Measurements from ENCODE around the gene SLC47A1. TPM values are rescaled to one million over a fixed set of nuclear protein-coding genes. Genes with fewer than 3 reads are reported as not detected.
"Not testable (repeated sequence)": the region's sequence is repeated elsewhere in the genome, so short reads cannot be mapped to it uniquely, and the experiment has no call there.

The SLC47A1 gene
- total RNA-seq, 4 donors from 2014 or later: 0.72 to 2.2 (median 1.4) TPM; not detected in 1

DNA sequence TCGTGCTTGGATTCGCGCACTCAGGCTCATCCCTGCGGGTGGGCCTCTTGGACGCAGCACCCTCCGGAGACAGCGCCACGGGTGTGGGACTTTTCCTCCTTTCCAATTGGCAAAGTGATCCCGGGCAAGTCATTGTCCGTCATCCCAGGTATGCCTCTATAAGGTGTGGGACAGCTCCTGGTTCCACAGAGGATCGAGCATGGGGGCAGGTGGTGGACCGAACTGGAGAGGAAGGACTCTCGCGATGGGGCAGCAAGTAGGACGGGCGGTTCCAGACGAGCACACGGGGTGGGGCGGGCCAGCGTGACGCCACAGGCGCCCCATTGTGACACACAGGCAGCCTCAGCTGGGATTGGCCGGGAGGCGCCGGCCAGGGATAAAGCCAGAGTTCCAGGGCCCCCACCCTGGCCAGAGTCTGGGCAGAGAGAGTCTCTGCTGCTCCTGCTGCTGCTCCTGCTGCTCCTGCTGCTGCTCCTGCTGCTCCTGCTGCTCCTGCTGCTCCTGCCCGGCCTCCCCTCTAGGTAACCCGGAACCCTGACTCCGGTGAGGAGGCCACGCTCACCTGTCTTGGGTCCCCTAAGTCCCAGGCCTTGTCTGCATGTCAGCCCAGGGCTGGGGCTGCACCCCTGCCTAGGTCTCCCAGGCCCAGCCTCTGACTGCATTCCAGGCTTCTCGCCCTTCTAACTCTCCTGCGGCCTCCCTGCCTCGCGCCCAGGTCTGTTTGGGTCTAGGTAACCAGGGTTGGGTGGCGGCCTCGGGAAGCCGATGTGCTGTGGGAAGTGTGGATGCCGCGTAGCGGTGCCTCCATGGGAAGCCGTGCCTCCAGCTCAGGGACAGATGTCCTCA, 38.5 kb upstream of the SLC47A1 start:
- ATAC-seq: no peak
- no peak for TF ChIP-seq EP300 (IDR thresholded peaks at IDR 0.05)
- H3K4me3 ChIP-seq: no peak overlapping the region
- H3K9me3 ChIP-seq: no peaks in the 10 kb centered on the region
- no peaks in the 10 kb centered on the region for H3K4me1 ChIP-seq
- 92% methylated on average over 5 of the region's 40 CpGs; no CpG with 5 or more reads in 1 of the 2 donors for WGBS, 2 donors (ENCODE audit: low coverage in 1 of 2)
- H3K27ac ChIP-seq: no peak overlapping the region
- H3K36me3 ChIP-seq: no peaks in the 10 kb centered on the region
- H3K27me3 ChIP-seq: no peaks in the 10 kb centered on the region

DNA sequence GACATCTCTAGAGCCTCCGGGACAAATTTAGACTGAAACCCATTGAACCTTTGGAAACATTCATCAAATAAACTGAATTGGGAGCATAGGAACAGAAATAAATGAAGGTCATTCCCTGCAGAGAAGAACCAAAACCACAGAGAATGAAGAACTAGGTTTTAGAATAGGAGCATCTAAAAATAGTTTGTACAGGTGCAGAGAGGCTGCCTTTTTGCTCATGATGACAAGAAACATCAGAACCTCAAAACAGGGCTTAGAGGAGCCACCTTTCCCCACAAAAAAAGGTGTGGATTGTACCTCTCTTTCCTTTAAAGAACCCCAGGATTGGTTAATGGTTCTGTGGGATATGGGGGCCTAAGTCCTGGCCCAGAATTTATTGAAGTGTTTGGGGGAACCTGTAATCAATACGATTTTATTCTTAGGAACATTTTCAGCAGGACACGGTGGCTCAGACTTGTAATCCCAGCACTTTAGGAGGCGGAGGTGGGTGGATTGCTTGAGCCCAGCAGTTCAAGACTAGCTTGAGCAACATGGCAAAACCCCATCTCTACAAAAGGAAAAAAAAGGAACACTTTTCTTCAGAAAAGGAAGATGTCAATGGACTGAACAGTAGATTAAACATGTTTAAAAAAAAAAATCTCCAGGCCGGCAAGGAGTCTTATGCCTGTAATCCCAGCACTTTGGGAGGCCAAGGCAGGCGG, 37.7 kb upstream of the SLC47A1 start:
- WGBS, 2 donors (ENCODE audit: low coverage in 1 of 2): 67 to 94% methylated on average over 1 to 5 of the region's 6 CpGs
- no peaks in the 10 kb centered on the region for H3K36me3 ChIP-seq
- ATAC-seq: no peak
- no peaks in the 10 kb centered on the region for H3K9me3 ChIP-seq
- H3K4me1 ChIP-seq: no peaks in the 10 kb centered on the region
- TF ChIP-seq, protein P1, sequence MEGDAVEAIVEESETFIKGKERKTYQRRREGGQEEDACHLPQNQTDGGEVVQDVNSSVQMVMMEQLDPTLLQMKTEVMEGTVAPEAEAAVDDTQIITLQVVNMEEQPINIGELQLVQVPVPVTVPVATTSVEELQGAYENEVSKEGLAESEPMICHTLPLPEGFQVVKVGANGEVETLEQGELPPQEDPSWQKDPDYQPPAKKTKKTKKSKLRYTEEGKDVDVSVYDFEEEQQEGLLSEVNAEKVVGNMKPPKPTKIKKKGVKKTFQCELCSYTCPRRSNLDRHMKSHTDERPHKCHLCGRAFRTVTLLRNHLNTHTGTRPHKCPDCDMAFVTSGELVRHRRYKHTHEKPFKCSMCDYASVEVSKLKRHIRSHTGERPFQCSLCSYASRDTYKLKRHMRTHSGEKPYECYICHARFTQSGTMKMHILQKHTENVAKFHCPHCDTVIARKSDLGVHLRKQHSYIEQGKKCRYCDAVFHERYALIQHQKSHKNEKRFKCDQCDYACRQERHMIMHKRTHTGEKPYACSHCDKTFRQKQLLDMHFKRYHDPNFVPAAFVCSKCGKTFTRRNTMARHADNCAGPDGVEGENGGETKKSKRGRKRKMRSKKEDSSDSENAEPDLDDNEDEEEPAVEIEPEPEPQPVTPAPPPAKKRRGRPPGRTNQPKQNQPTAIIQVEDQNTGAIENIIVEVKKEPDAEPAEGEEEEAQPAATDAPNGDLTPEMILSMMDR (IDR thresholded peaks at IDR 0.05): no peak
- TF ChIP-seq POLR2A (IDR thresholded peaks at IDR 0.05) (no peak), EP300 (IDR thresholded peaks at IDR 0.05) (no peak), POLR2AphosphoS5 (IDR thresholded peaks at IDR 0.05) (no peak)
- no peak overlapping the region for H3K27ac ChIP-seq
- H3K4me3 ChIP-seq: no peak overlapping the region
- no peaks in the 10 kb centered on the region for H3K27me3 ChIP-seq

DNA sequence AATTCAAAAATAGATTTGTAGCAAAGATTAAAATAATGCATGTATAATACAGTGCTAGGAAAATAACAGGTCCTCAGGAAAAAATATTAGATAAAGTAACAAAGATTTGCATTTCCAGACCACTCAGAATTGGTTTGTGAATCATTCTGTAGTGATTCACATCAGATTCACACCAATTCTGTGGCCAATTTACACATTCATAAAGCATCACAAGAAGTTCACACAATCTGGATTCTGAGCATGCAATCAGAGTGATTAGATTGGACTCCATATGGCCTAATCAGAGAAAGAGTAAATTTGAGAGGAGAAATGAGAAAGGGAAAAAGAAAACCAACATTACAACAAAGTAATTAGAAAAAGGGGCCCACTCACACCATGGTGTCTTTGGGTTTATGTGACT, 36.0 kb upstream of the SLC47A1 start:
- Histone ChIP-seq H3K4me3 (no peak overlapping the region), H3K27me3 (no peaks in the 10 kb centered on the region), H3K27ac (no peak overlapping the region), H3K36me3 (no peaks in the 10 kb centered on the region), H3K9me3 (no peaks in the 10 kb centered on the region), H3K4me1 (no peaks in the 10 kb centered on the region)
- no peak for ATAC-seq
- TF ChIP-seq EP300 (IDR thresholded peaks at IDR 0.05) (no peak), POLR2AphosphoS5 (IDR thresholded peaks at IDR 0.05) (no peak), POLR2A (IDR thresholded peaks at IDR 0.05) (no peak)
- TF ChIP-seq, protein P1 (IDR thresholded peaks at IDR 0.05): no peak

DNA sequence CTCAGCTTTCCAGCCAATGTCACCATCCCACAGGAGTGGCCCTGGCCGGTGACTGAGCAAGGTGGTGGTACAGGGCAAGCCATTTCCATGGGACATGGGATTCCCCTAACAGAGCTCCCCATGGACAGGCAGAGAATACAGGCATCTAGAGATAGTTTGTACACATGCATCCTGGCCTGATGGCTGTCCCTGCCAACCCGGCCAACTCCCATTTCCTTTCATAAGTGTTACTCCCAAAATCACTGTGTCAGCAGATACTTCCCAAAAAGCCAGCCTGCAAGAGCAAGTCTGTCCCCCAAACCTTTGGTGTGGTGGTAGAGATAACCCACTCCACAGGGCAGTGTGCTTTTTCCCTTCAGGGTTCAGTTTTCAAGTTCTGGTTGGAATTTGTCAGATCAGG, 32.4 kb upstream of the SLC47A1 start:
- Histone ChIP-seq H3K36me3 (no peaks in the 10 kb centered on the region), H3K4me1 (no peaks in the 10 kb centered on the region), H3K4me3 (no peak overlapping the region), H3K27me3 (no peaks in the 10 kb centered on the region), H3K27ac (no peak overlapping the region), H3K9me3 (no peaks in the 10 kb centered on the region)
- 50% methylated on average over 1 of the region's 2 CpGs; no CpG with 5 or more reads in 1 of the 2 donors for WGBS, 2 donors (ENCODE audit: low coverage in 1 of 2)
- TF ChIP-seq POLR2A (IDR thresholded peaks at IDR 0.05): no peak
- no peak for TF ChIP-seq POLR2AphosphoS5 (IDR thresholded peaks at IDR 0.05)
- TF ChIP-seq EP300 (IDR thresholded peaks at IDR 0.05): no peak
- TF ChIP-seq, protein P1 (IDR thresholded peaks at IDR 0.05): no peak
- no peak for ATAC-seq

DNA sequence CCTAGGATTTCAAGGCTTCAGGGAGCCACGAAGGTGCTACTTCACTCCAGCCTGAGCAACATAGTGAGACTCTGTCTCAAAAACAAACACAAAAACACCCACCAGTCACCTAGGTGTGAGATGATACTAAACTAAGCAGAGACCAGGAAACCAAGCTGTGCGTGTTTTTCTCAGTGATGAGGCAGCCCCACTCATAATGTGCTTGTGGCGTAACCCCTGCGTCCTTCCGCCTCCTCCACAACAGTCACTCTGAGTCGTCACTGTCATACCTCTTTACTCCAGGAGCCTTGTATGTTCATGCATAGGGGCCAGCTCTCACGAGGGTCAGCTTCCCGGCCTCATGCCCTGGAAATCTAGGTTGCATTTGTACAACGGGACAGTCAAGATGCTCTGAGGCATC, 31.1 kb upstream of the SLC47A1 start:
- H3K9me3 ChIP-seq: no peaks in the 10 kb centered on the region
- no peaks in the 10 kb centered on the region for H3K27me3 ChIP-seq
- no peaks in the 10 kb centered on the region for H3K36me3 ChIP-seq
- ATAC-seq: no peak
- H3K4me1 ChIP-seq: peaks cover 0 to 8% (median 0%) of the 10 kb centered on the region in 3 donors
- no peak overlapping the region for H3K27ac ChIP-seq
- TF ChIP-seq EP300 (IDR thresholded peaks at IDR 0.05) (no peak), POLR2AphosphoS5 (IDR thresholded peaks at IDR 0.05) (no peak), POLR2A (IDR thresholded peaks at IDR 0.05) (no peak)
- TF ChIP-seq, protein P1 (IDR thresholded peaks at IDR 0.05): no peak
- 76 to 83% methylated on average over 4 to 8 of the region's 9 CpGs for WGBS, 2 donors (ENCODE audit: low coverage in 1 of 2)
- no peak overlapping the region for H3K4me3 ChIP-seq

DNA sequence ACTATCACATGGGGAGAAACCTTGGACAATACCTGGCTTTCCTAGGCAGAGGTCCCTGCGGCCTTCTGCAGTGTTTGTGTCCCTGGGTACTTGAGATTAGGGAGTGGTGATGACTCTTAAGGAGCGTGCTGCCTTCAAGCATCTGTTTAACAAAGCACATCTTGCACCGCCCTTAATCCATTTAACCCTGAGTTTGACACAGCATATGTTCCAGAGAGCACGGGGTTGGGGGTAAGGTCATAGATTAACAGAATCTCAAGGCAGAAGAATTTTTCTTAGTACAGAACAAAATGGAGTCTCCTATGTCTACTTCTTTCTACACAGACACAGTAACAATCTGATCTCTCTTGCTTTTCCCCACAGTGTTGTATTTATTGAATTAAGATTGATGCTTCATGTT, 28.1 kb upstream of the SLC47A1 start:
- H3K9me3 ChIP-seq, ATAC-seq, H3K36me3 ChIP-seq, H3K27ac ChIP-seq, H3K4me3 ChIP-seq, H3K27me3 ChIP-seq: not testable (repeated sequence)
- H3K4me1 ChIP-seq: peaks cover 0 to 15% (median 0%) of the 10 kb centered on the region in 3 donors
- WGBS, 2 donors (ENCODE audit: low coverage in 1 of 2): 86% methylated on average over 1 of the region's 4 CpGs; no CpG with 5 or more reads in 1 of the 2 donors

Measured in gastroesophageal sphincter (tissue), 4 donors.